GM19452 (cell line): ENCODE data around the gene RPS23.

Source experiments
- ATAC-seq: cut with Tn5 transposase; IDR thresholded peaks from one replicate; pipeline ENCODE4 v1.9.1; 2021; ENCODE audit not compliant: unreplicated experiment

Gene RPS23

DNA sequence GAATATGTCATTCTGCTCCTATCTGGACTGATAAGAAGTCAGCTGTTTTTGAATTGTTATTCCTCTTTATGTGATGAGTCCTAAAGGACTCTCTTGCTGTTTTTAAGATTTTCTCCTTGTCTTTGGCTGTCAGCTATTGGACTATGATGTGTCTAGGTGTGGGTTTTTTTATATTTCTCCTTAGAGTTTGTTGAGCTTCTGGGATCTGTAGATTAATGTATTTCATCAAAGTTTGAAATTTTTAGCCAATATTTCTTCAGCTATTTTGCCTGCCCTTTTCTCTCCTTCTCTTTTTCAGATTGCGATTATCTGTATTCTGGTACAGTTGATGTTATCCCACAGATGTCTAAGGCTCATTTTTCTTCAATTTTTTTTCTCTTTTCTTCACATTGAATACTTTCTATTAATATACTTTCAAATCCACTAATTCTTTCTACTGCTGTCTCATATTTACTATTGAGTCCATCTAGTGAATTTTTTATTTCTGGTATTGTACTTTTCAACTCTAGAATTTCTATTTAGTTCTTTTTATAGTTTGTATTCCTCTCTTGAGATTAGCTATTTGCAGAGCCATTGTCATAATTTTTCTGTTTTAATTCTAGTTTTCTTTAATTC is 31.1 kb downstream of the RPS23 start:
- ATAC-seq = no peak

DNA sequence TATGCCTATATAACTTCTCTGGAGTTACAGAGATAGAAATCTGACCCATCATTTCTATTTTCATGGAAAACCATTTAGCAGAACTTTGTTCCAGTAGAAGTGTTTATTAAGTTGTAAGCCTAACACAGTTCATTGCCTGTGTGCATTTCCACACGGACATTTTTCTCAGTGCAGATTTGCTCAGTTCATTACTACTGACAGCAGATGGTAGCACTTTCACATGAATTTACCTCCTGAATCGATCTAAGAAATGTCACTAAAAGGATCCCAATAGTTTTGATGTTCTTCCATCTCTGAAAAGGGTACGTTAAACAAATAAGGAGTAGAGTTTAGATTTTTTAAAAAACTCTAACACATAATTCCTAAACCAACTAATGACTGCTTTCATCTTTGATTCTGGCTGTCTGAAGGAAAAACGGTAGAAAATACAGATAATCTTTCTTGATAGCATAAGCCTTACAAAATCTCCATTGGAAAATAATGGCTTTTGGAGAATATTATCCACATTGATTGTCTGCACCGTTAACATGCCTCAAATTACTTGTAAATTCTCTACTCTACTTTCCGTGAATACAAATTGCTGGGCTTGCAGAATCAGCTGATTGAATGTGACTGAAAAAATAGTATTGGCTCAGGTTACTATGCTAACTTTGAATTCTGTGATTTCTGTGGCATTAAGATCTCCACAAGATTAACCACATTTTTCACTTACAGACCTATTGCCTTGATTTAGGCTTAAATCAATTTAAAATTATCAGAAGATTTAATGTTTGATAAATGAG is 33.1 kb downstream of the RPS23 start:
- no peak for ATAC-seq

DNA sequence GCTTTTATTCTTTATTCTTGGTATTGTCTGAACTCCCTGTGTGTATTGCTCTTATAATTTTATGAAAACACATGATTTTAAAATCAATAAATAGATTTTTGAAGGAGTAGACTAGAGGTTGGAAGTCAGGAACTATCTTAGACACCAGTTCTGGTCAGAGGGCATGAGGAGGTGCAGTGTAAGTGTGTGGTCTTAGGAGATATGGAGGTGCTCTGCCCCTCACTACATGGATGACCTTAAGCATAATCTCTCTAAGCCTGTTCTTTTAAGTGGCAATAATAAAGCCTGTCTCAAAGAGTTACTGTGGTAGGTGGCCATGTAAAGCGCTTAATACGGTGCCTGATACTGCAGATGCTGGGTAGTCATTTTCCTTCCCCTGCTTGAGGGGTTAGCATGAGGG is 34.0 kb downstream of the RPS23 start:
- no peak for ATAC-seq

DNA sequence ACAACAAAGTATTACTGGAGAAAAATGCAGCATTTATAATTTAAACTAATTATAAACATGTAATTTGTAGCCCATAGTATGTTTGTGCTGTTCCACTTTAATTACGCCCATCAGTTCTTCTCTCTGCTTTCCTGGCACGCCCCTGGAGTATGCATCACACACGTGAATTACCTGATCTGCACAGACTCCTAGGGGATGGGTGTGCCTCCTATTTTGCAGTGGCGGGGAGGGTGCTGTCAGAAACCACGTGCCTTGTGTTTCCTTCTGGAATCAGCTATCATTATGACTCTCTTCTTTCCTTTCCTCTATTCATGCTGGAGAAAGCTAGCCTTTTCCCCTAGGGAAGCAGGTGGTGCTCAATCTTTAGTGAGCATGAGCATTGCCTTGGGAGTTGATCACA is 43.3 kb downstream of the RPS23 start:
- ATAC-seq = no peak

DNA sequence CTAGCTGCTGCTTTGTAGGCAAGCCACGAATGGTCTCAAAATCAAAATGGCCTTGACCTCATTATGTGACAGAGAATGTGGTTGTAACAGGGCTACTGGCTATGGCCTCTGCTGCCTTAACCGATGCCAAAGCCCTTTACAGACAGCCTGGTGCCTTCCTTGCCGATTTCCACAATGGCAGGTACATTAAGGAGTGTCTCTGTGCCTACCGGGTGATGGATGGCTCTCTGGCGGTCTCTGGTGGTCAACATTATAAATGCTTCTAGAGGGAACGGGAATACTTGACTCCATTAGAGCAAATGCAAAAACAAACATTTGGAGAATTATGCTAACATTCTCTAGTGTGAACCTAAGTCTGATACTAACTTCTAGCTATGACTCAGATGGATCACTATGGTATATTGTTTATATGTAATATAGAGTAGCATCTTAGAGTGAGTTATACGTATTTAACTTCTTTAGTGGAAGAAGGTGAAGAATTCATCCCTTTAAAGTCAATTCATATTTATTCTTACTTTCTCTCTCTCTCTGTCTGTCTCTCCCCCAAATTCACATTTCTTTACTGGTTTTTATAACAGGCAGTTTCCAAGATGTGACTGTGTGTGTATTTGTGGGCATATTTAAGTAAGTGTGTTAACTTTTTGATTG is 52.5 kb downstream of the RPS23 start:
- peak; percentile 75 for ATAC-seq
